ENCODE measurements around the gene ANKRD65.
"Not testable (repeated sequence)": the region's sequence is repeated elsewhere in the genome, so short reads cannot be mapped to it uniquely, and the experiment has no call there.

DNA sequence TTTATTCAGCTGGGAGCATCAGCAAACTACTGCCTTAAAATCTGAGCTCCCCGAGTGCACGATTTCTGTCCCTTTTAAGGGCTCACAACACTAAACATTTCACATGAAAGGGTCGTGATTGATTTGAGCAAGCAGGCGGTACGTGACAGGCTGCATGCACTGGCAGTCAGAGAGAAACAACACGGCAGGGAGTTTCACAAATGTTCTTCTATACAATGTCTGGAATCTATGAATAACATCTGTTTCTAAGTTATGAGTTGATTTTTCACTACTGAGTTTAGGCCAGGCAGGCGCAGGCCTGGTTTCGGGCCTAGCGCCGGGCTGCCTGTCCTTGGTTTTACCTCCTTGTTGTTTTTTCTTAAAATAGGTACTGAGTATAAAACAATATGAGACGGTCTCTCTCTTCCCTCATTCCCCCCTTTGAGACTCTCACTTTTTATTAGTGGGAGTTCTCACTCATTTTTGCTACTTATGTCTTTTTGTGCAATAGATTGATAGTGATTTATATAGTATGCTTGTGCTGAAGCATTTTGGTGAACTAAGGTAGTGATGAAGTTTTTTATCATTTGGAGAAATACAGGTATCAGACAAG lies 8.7 kb downstream of the ANKRD65 start:
- TF ChIP-seq, protein P1, sequence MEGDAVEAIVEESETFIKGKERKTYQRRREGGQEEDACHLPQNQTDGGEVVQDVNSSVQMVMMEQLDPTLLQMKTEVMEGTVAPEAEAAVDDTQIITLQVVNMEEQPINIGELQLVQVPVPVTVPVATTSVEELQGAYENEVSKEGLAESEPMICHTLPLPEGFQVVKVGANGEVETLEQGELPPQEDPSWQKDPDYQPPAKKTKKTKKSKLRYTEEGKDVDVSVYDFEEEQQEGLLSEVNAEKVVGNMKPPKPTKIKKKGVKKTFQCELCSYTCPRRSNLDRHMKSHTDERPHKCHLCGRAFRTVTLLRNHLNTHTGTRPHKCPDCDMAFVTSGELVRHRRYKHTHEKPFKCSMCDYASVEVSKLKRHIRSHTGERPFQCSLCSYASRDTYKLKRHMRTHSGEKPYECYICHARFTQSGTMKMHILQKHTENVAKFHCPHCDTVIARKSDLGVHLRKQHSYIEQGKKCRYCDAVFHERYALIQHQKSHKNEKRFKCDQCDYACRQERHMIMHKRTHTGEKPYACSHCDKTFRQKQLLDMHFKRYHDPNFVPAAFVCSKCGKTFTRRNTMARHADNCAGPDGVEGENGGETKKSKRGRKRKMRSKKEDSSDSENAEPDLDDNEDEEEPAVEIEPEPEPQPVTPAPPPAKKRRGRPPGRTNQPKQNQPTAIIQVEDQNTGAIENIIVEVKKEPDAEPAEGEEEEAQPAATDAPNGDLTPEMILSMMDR (IDR thresholded peaks at IDR 0.05), result not testable (repeated sequence)
- not testable (repeated sequence) for TF ChIP-seq EZH2phosphoT487, EZH2 (IDR thresholded peaks at IDR 0.05)

All from neural progenitor cell (in vitro differentiated cells).